Central memory CD8-positive, alpha-beta T cell (primary cell): Measurements from ENCODE around the gene LENG9.
"Not testable (repeated sequence)": the region's sequence is repeated elsewhere in the genome, so short reads cannot be mapped to it uniquely, and the experiment has no call there.

Experiments
- ATAC-seq: fragments of 150-1000 bp; cut with Tn5 transposase; replicated peaks from 2 replicates; pipeline ENCODE4 v1.10.0; 2022; ENCODE audit warnings: mild to moderate bottlenecking, moderate FRiP score, moderate number of reproducible peaks; ENCODE audit not compliant: poor library complexity, severe bottlenecking; ENCODE audit errors: extremely low read depth
- DNase-seq, 2 donors: peaks; one replicate each; pipeline ENCODE4 v3.0.0; 2021; ENCODE audit warnings: low spot score in 2 of 2
- H3K27ac Mint-ChIP-seq: one replicate; pipeline ENCODE4 v1.8.0; 2022; ENCODE audit warnings: low read depth, mild to moderate bottlenecking, moderate library complexity, mixed read lengths
- H3K27me3 Mint-ChIP-seq: one replicate; pipeline ENCODE4 v1.8.0; 2022; ENCODE audit warnings: mixed read lengths
- H3K36me3 Mint-ChIP-seq: one replicate; pipeline ENCODE4 v1.8.0; 2022; ENCODE audit warnings: mild to moderate bottlenecking, moderate library complexity, mixed read lengths; ENCODE audit not compliant: insufficient read depth
- H3K4me1 Mint-ChIP-seq: one replicate; pipeline ENCODE4 v1.8.0; 2022; ENCODE audit warnings: mixed read lengths
- H3K4me3 Mint-ChIP-seq: one replicate; pipeline ENCODE4 v1.8.0; 2022; ENCODE audit warnings: mild to moderate bottlenecking, moderate library complexity, mixed read lengths
- H3K9me3 Mint-ChIP-seq: one replicate; pipeline ENCODE4 v1.8.0; 2022; ENCODE audit warnings: mixed read lengths

LENG9 gene

DNA sequence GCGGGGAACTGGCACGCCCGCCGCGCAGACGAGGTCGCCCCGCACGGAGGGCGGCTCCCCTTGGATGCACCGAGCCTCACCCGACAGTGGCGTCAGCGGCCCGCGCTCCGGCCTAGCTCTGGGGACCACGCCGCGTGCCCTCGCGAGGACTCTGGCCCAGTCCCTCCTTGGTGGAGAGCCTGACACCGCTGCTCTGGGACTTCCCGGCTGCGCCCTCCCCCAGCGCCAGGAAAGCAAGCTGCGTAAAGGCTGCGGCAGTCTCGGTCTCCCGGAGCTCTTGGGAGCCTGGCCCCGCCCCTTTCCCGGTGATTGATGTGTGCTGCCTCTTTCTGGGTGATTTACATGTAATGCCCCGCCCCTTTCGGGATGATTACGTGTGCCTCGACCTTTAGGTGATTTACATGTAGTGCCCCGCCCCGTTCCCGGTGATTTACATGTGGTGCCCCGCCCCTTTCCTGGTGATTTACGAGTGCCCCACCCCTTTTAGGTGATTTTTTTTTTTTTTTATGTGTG lies at the start of gene LENG9:
TSS of gene LENG9 (minus strand) at position 248 of the 513 bp plus-strand sequence. CDS start 252 bp downstream, outside the sequence.
- peak within 1 kb of the TSS; percentile 86 for H3K4me3 Mint-ChIP-seq
- H3K27ac Mint-ChIP-seq = peak within 1 kb of the TSS; percentile 88
- H3K27me3 Mint-ChIP-seq = peaks cover 4% of the 10 kb centered on the region
- H3K9me3 Mint-ChIP-seq = no peaks in the 10 kb centered on the region
- H3K36me3 Mint-ChIP-seq = peaks cover 48% of the 10 kb centered on the region
- ATAC-seq (peak; percentile 64), DNase-seq (peak; percentile 87)
- H3K4me1 Mint-ChIP-seq = peaks cover 42% of the 10 kb centered on the region

GRCh38 chr19:54509200-54509940 lies 45.8 kb upstream of the LENG9 start:
- not testable (repeated sequence) for H3K4me3 Mint-ChIP-seq, DNase-seq, H3K9me3 Mint-ChIP-seq, H3K27ac Mint-ChIP-seq, H3K36me3 Mint-ChIP-seq
- Mint-ChIP-seq H3K27me3 (peaks cover 24% of the 10 kb centered on the region), H3K4me1 (peaks cover 34% of the 10 kb centered on the region)
- peak; percentile 55 for ATAC-seq

GRCh38 chr19:54508487-54508886 lies 44.9 kb upstream of the LENG9 start:
- not testable (repeated sequence) for H3K27ac Mint-ChIP-seq, ATAC-seq, H3K36me3 Mint-ChIP-seq, H3K4me3 Mint-ChIP-seq, H3K9me3 Mint-ChIP-seq, DNase-seq
- Mint-ChIP-seq H3K4me1 (peaks cover 34% of the 10 kb centered on the region), H3K27me3 (peaks cover 19% of the 10 kb centered on the region)

DNA sequence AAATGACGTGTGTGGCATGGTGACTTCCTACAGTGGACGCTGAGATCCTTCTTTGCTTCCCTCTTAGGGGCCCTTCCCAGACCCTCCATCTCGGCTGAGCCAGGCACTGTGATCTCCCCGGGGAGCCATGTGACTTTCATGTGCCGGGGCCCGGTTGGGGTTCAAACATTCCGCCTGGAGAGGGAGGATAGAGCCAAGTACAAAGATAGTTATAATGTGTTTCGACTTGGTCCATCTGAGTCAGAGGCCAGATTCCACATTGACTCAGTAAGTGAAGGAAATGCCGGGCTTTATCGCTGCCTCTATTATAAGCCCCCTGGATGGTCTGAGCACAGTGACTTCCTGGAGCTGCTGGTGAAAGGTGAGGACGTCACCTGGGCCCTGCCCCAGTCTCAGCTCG lies 44.2 kb upstream of the LENG9 start:
- DNase-seq = no peak
- peaks cover 39% of the 10 kb centered on the region for H3K4me1 Mint-ChIP-seq
- peak overlapping the region; percentile 51 for H3K27ac Mint-ChIP-seq
- H3K4me3 Mint-ChIP-seq = peak overlapping the region; percentile 60
- H3K9me3 Mint-ChIP-seq = no peaks in the 10 kb centered on the region
- peaks cover 13% of the 10 kb centered on the region for H3K27me3 Mint-ChIP-seq
- peaks cover 4% of the 10 kb centered on the region for H3K36me3 Mint-ChIP-seq
- ATAC-seq = no peak

GRCh38 chr19:54507038-54507717 lies 43.6 kb upstream of the LENG9 start:
- H3K36me3 Mint-ChIP-seq, H3K27me3 Mint-ChIP-seq, DNase-seq, H3K9me3 Mint-ChIP-seq: not testable (repeated sequence)
- peaks cover 46% of the 10 kb centered on the region for H3K4me1 Mint-ChIP-seq
- H3K27ac Mint-ChIP-seq = peak overlapping the region; percentile 51
- peak overlapping the region; percentile 60 for H3K4me3 Mint-ChIP-seq
- peak; percentile 79 for ATAC-seq

- DNase-seq = no peak
- Mint-ChIP-seq H3K4me3 (peak overlapping the region; percentile 60), H3K4me1 (peaks cover 46% of the 10 kb centered on the region), H3K9me3 (no peaks in the 10 kb centered on the region), H3K27me3 (peaks cover 10% of the 10 kb centered on the region), H3K27ac (peak overlapping the region; percentile 51), H3K36me3 (peaks cover 4% of the 10 kb centered on the region)
- no peak for ATAC-seq
Measured at GRCh38 chr19:54506079-54506478, 42.5 kb upstream of the LENG9 start.

GRCh38 chr19:54505542-54505941 lies 42.0 kb upstream of the LENG9 start:
- ATAC-seq, DNase-seq, H3K27me3 Mint-ChIP-seq, H3K36me3 Mint-ChIP-seq, H3K9me3 Mint-ChIP-seq, H3K27ac Mint-ChIP-seq: not testable (repeated sequence)
- Mint-ChIP-seq H3K4me3 (peak overlapping the region; percentile 37), H3K4me1 (peaks cover 46% of the 10 kb centered on the region)

DNA sequence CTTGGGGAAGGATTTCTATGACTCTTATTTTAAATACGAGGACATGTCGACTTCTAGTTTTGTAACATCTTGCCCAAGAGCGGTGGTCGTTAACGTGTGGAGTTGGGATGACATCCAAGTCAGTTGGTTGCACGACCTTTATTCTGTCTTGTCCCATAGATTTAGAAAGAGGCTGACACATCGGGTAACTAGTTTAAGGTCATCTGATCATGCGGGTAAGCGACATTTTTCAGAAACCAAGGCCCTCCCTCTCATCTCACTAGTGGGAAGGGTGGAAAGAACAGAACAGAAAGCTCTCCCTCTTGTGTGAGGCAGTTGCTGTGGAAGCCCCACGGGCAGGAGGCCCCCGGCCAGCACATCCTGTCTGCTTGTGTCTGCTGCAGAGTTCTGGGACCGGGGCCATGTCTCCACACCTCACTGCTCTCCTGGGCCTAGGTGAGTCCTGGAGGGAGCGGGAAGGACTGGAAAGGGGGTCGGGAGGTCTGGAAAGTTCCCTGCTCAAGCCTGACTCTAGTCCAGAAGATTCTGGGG lies 39.0 kb upstream of the LENG9 start, which contains the start of gene LAIR2:
TSS of gene LAIR2 (plus strand) at position 314 of the 531 bp plus-strand sequence. CDS start at position 402, 88 bp downstream.
- H3K36me3 Mint-ChIP-seq = peaks cover 4% of the 10 kb centered on the region
- H3K27ac Mint-ChIP-seq = peak within 1 kb of the TSS; percentile 53
- ATAC-seq (peak; percentile 37), DNase-seq (peak in 1 of 2 donors; percentile 16)
- H3K9me3 Mint-ChIP-seq = no peaks in the 10 kb centered on the region
- peaks cover 43% of the 10 kb centered on the region for H3K4me1 Mint-ChIP-seq
- peaks cover 18% of the 10 kb centered on the region for H3K27me3 Mint-ChIP-seq
- peak within 1 kb of the TSS; percentile 61 for H3K4me3 Mint-ChIP-seq

- Mint-ChIP-seq H3K27me3 (peaks cover 20% of the 10 kb centered on the region), H3K4me1 (peaks cover 35% of the 10 kb centered on the region), H3K4me3 (peak overlapping the region; percentile 50)
- H3K9me3 Mint-ChIP-seq, H3K36me3 Mint-ChIP-seq, ATAC-seq, H3K27ac Mint-ChIP-seq, DNase-seq: not testable (repeated sequence)
Measured at GRCh38 chr19:54498451-54498772, 34.8 kb upstream of the LENG9 start.

DNA sequence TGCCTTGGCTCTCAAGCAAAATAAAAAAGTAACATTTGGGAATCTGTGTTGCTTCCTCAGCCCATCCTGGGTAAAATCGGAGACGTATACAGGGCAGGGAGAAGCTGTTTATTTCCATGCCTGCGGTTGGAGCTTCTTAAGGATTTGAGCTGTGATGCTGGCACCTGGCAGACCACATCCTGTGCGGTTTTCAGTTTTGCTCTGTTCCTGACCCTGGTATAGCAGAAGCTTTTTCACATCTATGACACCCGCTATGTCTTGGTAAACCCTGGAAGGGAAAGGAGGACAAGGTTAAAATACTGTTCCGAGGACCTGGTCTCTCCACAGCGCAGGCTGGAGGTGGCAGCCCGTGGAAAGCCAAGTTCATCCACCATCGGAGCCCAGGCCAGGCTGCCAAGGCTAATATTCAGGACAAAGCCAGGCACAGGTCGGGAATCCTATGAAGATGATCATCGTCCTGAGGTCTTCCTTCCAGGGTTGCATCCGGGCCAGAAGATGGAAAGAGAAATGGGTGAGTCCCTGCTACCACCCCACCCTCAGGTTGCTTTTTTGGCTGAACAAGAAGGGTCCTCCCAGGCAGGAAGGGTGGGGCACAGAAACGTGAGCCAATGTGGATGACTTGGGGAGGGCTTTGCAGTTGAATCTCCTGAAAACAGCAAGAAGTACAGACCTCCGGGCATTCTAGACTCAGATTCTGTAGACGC lies 34.3 kb upstream of the LENG9 start:
- ATAC-seq = peak; percentile 85
- peaks cover 20% of the 10 kb centered on the region for H3K27me3 Mint-ChIP-seq
- DNase-seq, H3K36me3 Mint-ChIP-seq, H3K9me3 Mint-ChIP-seq, H3K27ac Mint-ChIP-seq: not testable (repeated sequence)
- peaks cover 30% of the 10 kb centered on the region for H3K4me1 Mint-ChIP-seq
- H3K4me3 Mint-ChIP-seq = peak overlapping the region; percentile 50

- Mint-ChIP-seq H3K27me3 (peaks cover 20% of the 10 kb centered on the region), H3K4me1 (peaks cover 23% of the 10 kb centered on the region)
- H3K4me3 Mint-ChIP-seq, DNase-seq, H3K27ac Mint-ChIP-seq, H3K9me3 Mint-ChIP-seq, H3K36me3 Mint-ChIP-seq: not testable (repeated sequence)
- ATAC-seq = peak; percentile 31
Measured at GRCh38 chr19:54495284-54495683, 31.7 kb upstream of the LENG9 start.

DNA sequence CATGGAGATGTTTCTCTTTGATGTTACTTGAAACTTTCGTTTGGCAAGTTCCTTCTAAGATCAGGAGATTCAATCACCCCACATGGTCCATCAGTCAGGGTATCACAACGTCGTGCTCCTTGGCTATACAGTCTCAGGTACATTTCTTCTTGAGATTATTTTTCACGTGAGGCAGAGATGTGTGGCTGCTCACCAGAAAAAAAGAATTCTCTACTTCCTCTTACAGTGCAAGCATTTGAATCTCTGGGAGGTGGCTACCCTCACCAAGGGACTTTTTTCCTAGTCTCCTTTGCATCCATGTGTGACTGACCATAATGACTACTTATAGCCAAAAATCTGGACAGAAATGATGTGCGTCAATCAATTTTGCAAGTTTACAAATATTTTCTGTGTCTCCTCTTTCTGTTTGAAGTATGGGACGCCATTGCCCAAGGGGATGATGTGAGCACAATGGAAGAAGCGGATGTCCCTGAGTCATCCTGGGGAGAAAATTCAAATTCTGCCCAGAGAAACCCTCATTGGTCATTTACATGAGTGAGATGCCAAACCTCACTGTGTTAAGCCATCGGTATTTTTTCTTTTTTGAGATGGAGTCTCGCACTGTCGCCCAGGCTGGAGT lies 30.5 kb upstream of the LENG9 start:
- DNase-seq = no peak
- Mint-ChIP-seq H3K27me3 (peaks cover 14% of the 10 kb centered on the region), H3K4me1 (peaks cover 23% of the 10 kb centered on the region)

More for the DNA sequence above, 30.5 kb upstream of the LENG9 start:
- no peaks in the 10 kb centered on the region for H3K9me3 Mint-ChIP-seq
- no peak for ATAC-seq
- H3K4me3 Mint-ChIP-seq = no peak overlapping the region
- no peaks in the 10 kb centered on the region for H3K36me3 Mint-ChIP-seq
- no peak overlapping the region for H3K27ac Mint-ChIP-seq
